SK-N-SH (cell line): ENCODE measurements around the gene HEPHL1. TPM values are rescaled to one million over a fixed set of nuclear protein-coding genes. Genes with fewer than 3 reads are reported as not detected.

ENCODE experiments used
- CTCF ChIA-PET: fragments of 300-600, 350-600 bp; formaldehyde crosslinking; extraction: SDS; loops from one replicate; lab custom pipeline; 2021; lab: Yijun Ruan, JAX
- POLR2A ChIA-PET: fragments of 350-600 bp; sonication (Branson Sonifier 250); formaldehyde crosslinking; extraction: SDS; loops from one replicate; lab custom pipeline; 2020; ENCODE audit warnings: antibody characterized with exemption, inconsistent platforms; lab: Yijun Ruan, JAX
- DNase-seq: peaks from one replicate; pipeline ENCODE4 v3.0.0; 2012
- H2AFZ ChIP-seq: fragments of 200-600 bp; sonication (generic); 2 replicates; pipeline ENCODE4 v1.8.1; 2016; ENCODE audit warnings: antibody characterized with exemption, mild to moderate bottlenecking, low read depth
- H3F3A ChIP-seq: fragments of 200-600 bp; sonication (generic); replicated peaks from 2 replicates; pipeline ENCODE3; 2016; ENCODE audit warnings: antibody characterized with exemption, mild to moderate bottlenecking; ENCODE audit not compliant: insufficient read depth
- H3K27ac ChIP-seq, 2 experiments: fragments of 200-500 bp in 1 of 2; fragments of 200-600 bp in 1 of 2; sonication (Bioruptor generic) in 1 of 2; sonication (generic), shearing (Covaris generic) in 1 of 2; 2 replicates each; pipeline versions ENCODE4 v1.5.1 to v1.6.1; 2014 to 2016; ENCODE audit warnings: low read depth in 2 of 2, inconsistent platforms in 1 of 2, low read length in 1 of 2, mild to moderate bottlenecking in 1 of 2, mixed read lengths in 1 of 2
- H3K27me3 ChIP-seq: fragments of 200-600 bp; sonication (generic), shearing (Covaris generic); 2 replicates; pipeline ENCODE4 v1.6.1; 2016; ENCODE audit warnings: mixed run types; ENCODE audit not compliant: insufficient read depth
- H3K36me3 ChIP-seq, 2 experiments: fragments of 200-500 bp in 1 of 2; fragments of 200-600 bp in 1 of 2; sonication (Bioruptor generic) in 1 of 2; sonication (generic) in 1 of 2; replicated peaks in 1 of 2; 2 replicates each; pipeline versions ENCODE3 to v1.5.1; 2014 to 2016; ENCODE audit warnings: low read length in 1 of 2, mild to moderate bottlenecking in 1 of 2; ENCODE audit not compliant: insufficient read depth in 2 of 2, control insufficient read depth in 1 of 2
- H3K4me1 ChIP-seq, 2 experiments: fragments of 200-500 bp in 1 of 2; fragments of 200-600 bp in 1 of 2; sonication (Bioruptor generic) in 1 of 2; sonication (generic), shearing (Covaris generic) in 1 of 2; 2 replicates each; pipeline versions ENCODE4 v1.5.1 to v1.6.1; 2014 to 2016; ENCODE audit warnings: low read depth in 1 of 2, low read length in 1 of 2, mixed run types in 1 of 2; ENCODE audit not compliant: insufficient read depth in 2 of 2, control insufficient read depth in 1 of 2
- H3K4me2 ChIP-seq: fragments of 200-600 bp; sonication (generic), shearing (Covaris generic); 2 replicates; pipeline ENCODE4 v1.6.1; 2017; ENCODE audit warnings: mixed run types
- H3K4me3 ChIP-seq, 2 experiments: fragments of 200-500 bp in 1 of 2; fragments of 200-600 bp in 1 of 2; sonication (Bioruptor generic) in 1 of 2; sonication (generic), shearing (Covaris generic) in 1 of 2; 2 replicates each; pipeline versions ENCODE4 v1.5.1 to v1.8.1; 2014 to 2016; ENCODE audit warnings: low read depth in 2 of 2, inconsistent platforms in 1 of 2, low read length in 1 of 2, mild to moderate bottlenecking in 1 of 2, mixed read lengths in 1 of 2, moderate library complexity in 1 of 2
- H3K79me2 ChIP-seq: fragments of 200-600 bp; sonication (generic); 2 replicates; pipeline ENCODE4 v1.8.1; 2017; ENCODE audit warnings: mild to moderate bottlenecking; ENCODE audit not compliant: insufficient read depth
- H3K9ac ChIP-seq: fragments of 200-600 bp; sonication (generic); 2 replicates; pipeline ENCODE4 v1.6.1; 2017; ENCODE audit warnings: mixed run types
- H3K9me2 ChIP-seq: fragments of 200-600 bp; sonication (generic); 2 replicates; pipeline ENCODE4 v1.6.1; 2017; ENCODE audit warnings: mixed run types
- H3K9me3 ChIP-seq: fragments of 200-600 bp; sonication (generic); 2 replicates; pipeline ENCODE4 v1.6.1; 2017; ENCODE audit warnings: mixed run types, mild to moderate bottlenecking, moderate library complexity
- H4K20me1 ChIP-seq: fragments of 200-600 bp; sonication (generic); 2 replicates; pipeline ENCODE4 v1.6.1; 2017; ENCODE audit warnings: mild to moderate bottlenecking, mixed run types; ENCODE audit not compliant: insufficient read depth
- CHD2 ChIP-seq: fragments of 150-350 bp; IDR thresholded peaks from 2 replicates; pipeline ENCODE4 v1.6.1; 2018; ENCODE audit warnings: low read length; ENCODE audit not compliant: partially characterized antibody
- CTCF ChIP-seq: fragments of 200-600 bp; sonication (generic); IDR thresholded peaks from 2 replicates; pipeline ENCODE4 v1.6.1; 2017; ENCODE audit warnings: antibody characterized with exemption, mild to moderate bottlenecking, moderate library complexity
- ELF1 ChIP-seq: IDR thresholded peaks from 2 replicates; pipeline ENCODE4 v1.4.0; 2012
- EP300 ChIP-seq, 2 experiments: IDR thresholded peaks; 2 replicates each; pipeline versions ENCODE4 v1.4.0 to v1.6.1; 2012; ENCODE audit warnings: borderline replicate concordance in 1 of 2, low read depth in 1 of 2, low read length in 1 of 2
- EZH2phosphoT487 ChIP-seq: fragments of 200-600 bp; sonication (generic); IDR thresholded peaks from 2 replicates; pipeline ENCODE4 v1.6.1; 2017; ENCODE audit warnings: low read depth, mixed run types, mild to moderate bottlenecking, antibody characterized with exemption, moderate library complexity, borderline replicate concordance
- FOXJ3 ChIP-seq: sonication (generic); formaldehyde crosslinking; IDR thresholded peaks from 2 replicates; pipeline ENCODE4 v1.5.1; 2020; ENCODE audit warnings: mild to moderate bottlenecking, missing genetic modification reagents
- JUND ChIP-seq: IDR thresholded peaks from 2 replicates; pipeline ENCODE4 v1.4.0; 2012
- MXI1 ChIP-seq: IDR thresholded peaks from 2 replicates; pipeline ENCODE4 v1.6.1; 2012; ENCODE audit warnings: mild to moderate bottlenecking, low read depth, low read length, improper control_type of control experiment
- NFIC ChIP-seq: IDR thresholded peaks from 2 replicates; pipeline ENCODE4 v1.4.0; 2012; ENCODE audit warnings: borderline replicate concordance
- RAD21 ChIP-seq: IDR thresholded peaks from 2 replicates; pipeline ENCODE4 v1.6.1; 2012; ENCODE audit warnings: mild to moderate bottlenecking, low read length
- RFX5 ChIP-seq: IDR thresholded peaks from 2 replicates; pipeline ENCODE4 v1.6.1; 2012; ENCODE audit warnings: mild to moderate bottlenecking, improper control_type of control experiment, low read length
- SIN3A ChIP-seq: IDR thresholded peaks from 2 replicates; pipeline ENCODE4 v1.6.1; 2012; ENCODE audit warnings: low read depth, mild to moderate bottlenecking, low read length, moderate library complexity, borderline replicate concordance
- SMC3 ChIP-seq: IDR thresholded peaks from 2 replicates; pipeline ENCODE4 v1.6.1; 2012; ENCODE audit warnings: low read depth, low read length, improper control_type of control experiment
- TAF1 ChIP-seq: IDR thresholded peaks from 2 replicates; pipeline ENCODE4 v1.6.1; 2012; ENCODE audit warnings: low read depth, mild to moderate bottlenecking, low read length, moderate library complexity, borderline replicate concordance
- TEAD4 ChIP-seq: IDR thresholded peaks from 2 replicates; pipeline ENCODE4 v1.4.0; 2012; ENCODE audit warnings: mild to moderate bottlenecking, borderline replicate concordance; ENCODE audit not compliant: insufficient read depth
- YY1 ChIP-seq: IDR thresholded peaks from 2 replicates; pipeline ENCODE4 v1.4.0; 2012; ENCODE audit warnings: low read depth, mild to moderate bottlenecking
- WGBS: methylation state at CpG from one replicate; pipeline ENCODE4 v1.1.6; 2017; ENCODE audit warnings: low lambda C conversion rate; 5-methylcytosine and 5-hydroxymethylcytosine counted together
- polyA plus RNA-seq, 3 experiments: library from polyadenylated mRNA; depleted of rRNA; stranded (reverse); fragments of >200 nt; gene quantifications; 2 replicates each; pipeline ENCODE4 v1.2.3, GENCODE V29; 2012
- TF ChIP-seq, protein P1 (sequence below): fragments of 150-350 bp; IDR thresholded peaks from 2 replicates; pipeline ENCODE4 v1.6.1; 2016; ENCODE audit warnings: mild to moderate bottlenecking, low read depth, low read length
- TF ChIP-seq, protein P2 (sequence below): IDR thresholded peaks from 2 replicates; pipeline ENCODE4; 2012

Gene HEPHL1
- polyA plus RNA-seq, 1 of the 3 experiments (the other 2 are of a cell fraction): not detected

DNA sequence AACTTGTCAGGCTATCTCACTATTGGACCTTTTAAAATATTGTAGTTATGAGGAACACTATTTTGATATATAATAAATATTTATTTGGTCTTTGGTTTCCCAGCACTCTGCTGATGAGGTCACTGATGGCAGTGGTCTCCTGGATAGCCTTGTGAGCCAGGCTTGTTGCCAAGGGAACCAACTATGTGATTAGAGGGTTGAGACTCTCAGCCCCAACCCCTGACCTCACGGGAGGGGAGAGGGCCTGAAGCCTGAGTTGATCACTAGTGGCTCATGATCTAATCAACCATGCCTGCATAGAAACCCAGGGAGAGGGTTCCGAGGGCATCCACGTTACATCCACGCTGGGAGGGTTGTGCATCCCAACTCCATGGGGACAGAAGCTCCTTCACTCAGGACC, 118.3 kb downstream of the HEPHL1 start:
- H3K36me3 ChIP-seq: no peaks in the 10 kb centered on the region
- WGBS: 97% methylated on average over 3 of the region's 4 CpGs

More for the DNA sequence above, 118.3 kb downstream of the HEPHL1 start:
- no peak overlapping the region for H3K4me2 ChIP-seq
- TF ChIP-seq RFX5: no peak
- TF ChIP-seq EZH2phosphoT487: no peak
- no peak for TF ChIP-seq JUND
- no peak for TF ChIP-seq NFIC
- TF ChIP-seq CHD2: no peak
- TF ChIP-seq CTCF: no peak
- no peak for TF ChIP-seq YY1
- TF ChIP-seq, protein P1, sequence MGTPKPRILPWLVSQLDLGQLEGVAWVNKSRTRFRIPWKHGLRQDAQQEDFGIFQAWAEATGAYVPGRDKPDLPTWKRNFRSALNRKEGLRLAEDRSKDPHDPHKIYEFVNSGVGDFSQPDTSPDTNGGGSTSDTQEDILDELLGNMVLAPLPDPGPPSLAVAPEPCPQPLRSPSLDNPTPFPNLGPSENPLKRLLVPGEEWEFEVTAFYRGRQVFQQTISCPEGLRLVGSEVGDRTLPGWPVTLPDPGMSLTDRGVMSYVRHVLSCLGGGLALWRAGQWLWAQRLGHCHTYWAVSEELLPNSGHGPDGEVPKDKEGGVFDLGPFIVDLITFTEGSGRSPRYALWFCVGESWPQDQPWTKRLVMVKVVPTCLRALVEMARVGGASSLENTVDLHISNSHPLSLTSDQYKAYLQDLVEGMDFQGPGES: no peak
- TF ChIP-seq RAD21: no peak
- no peak for TF ChIP-seq EP300 (IDR thresholded peaks at IDR 0.05; ENCODE audit: borderline replicate concordance in 1 of 2, low read depth in 1 of 2, low read length in 1 of 2)
- TF ChIP-seq MXI1: no peak
- no peak for TF ChIP-seq FOXJ3 (CRISPR knock-in tag)
- TF ChIP-seq, protein P2, sequence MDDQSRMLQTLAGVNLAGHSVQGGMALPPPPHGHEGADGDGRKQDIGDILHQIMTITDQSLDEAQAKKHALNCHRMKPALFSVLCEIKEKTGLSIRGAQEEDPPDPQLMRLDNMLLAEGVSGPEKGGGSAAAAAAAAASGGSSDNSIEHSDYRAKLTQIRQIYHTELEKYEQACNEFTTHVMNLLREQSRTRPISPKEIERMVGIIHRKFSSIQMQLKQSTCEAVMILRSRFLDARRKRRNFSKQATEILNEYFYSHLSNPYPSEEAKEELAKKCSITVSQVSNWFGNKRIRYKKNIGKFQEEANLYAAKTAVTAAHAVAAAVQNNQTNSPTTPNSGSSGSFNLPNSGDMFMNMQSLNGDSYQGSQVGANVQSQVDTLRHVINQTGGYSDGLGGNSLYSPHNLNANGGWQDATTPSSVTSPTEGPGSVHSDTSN: no peak
- no peak for TF ChIP-seq SIN3A
- TF ChIP-seq ELF1: no peak
- no peak for TF ChIP-seq TEAD4
- TF ChIP-seq SMC3: no peak
- no peak for TF ChIP-seq TAF1
- TF ChIP-seq, all 33 proteins: peak for 0
- Histone ChIP-seq H3K4me3 (no peak overlapping the region), H3K9me3 (no peaks in the 10 kb centered on the region), H3F3A (peaks cover 27% of the 10 kb centered on the region), H3K9ac (no peak overlapping the region), H3K79me2 (peaks cover 78% of the 10 kb centered on the region), H3K27me3 (no peaks in the 10 kb centered on the region), H2AFZ (no peak overlapping the region), H3K27ac (no peak overlapping the region), H3K4me1 (peaks cover 9 to 32% of the 10 kb centered on the region in 2 experiments; a peak in 3 of 4 replicates), H3K9me2 (no peaks in the 10 kb centered on the region), H4K20me1 (peaks cover 20% of the 10 kb centered on the region)
- ChIA-PET CTCF (interaction anchor here (0.7 kb wide), 1 partner anchor 1820 kb away, joined by 3 read pairs; no protein-coding TSS in a partner anchor), POLR2A (no interaction called here)
- no peak for DNase-seq
